Stimulated activated CD4-positive, alpha-beta T cell treated with anti-CD3 and anti-CD28 coated beads, Interleukin-1b, Interleukin-23, amount 100 ng/mL, for 24 hours (primary cell): ENCODE results near the gene TSKU.
"Not testable (repeated sequence)": the region's sequence is repeated elsewhere in the genome, so short reads cannot be mapped to it uniquely, and the experiment has no call there.

Experiments used
- DNase-seq, 4 experiments: peaks; one replicate each; pipeline ENCODE4 v3.0.0-alpha.2; 2020; ENCODE audit warnings: low read depth in 4 of 4, low spot score in 1 of 4

The TSKU gene

GRCh38 chr11:76823481-76824028 is 40.4 kb downstream of the TSKU start:
- DNase-seq, result no peak

GRCh38 chr11:76824083-76824939 is 41.2 kb downstream of the TSKU start:
- DNase-seq, result no peak

- no peak for DNase-seq
Observed at GRCh38 chr11:76824980-76825725, 42.0 kb downstream of the TSKU start.

- DNase-seq, result no peak
Observed at GRCh38 chr11:76825726-76826396, 42.7 kb downstream of the TSKU start.

GRCh38 chr11:76826508-76826907 is 43.4 kb downstream of the TSKU start:
- not testable (repeated sequence) for DNase-seq

GRCh38 chr11:76827005-76827404 is 43.8 kb downstream of the TSKU start:
- not testable (repeated sequence) for DNase-seq

- DNase-seq, result no peak
Observed at GRCh38 chr11:76830639-76831327, 47.6 kb downstream of the TSKU start.

GRCh38 chr11:76831686-76832310 is 48.6 kb downstream of the TSKU start:
- no peak for DNase-seq

- DNase-seq, result no peak
Observed at GRCh38 chr11:76832361-76832760, 49.2 kb downstream of the TSKU start.

- no peak for DNase-seq
Observed at GRCh38 chr11:76834151-76834550, 51.0 kb downstream of the TSKU start.

GRCh38 chr11:76835036-76835435 is 51.9 kb downstream of the TSKU start:
- DNase-seq, result no peak

GRCh38 chr11:76835928-76836612 is 52.9 kb downstream of the TSKU start:
- DNase-seq, result no peak

GRCh38 chr11:76836613-76837291 is 53.6 kb downstream of the TSKU start:
- DNase-seq, result no peak

- DNase-seq, result no peak
Observed at GRCh38 chr11:76837696-76838677, 54.8 kb downstream of the TSKU start.

- DNase-seq, result no peak
Observed at GRCh38 chr11:76838678-76839068, 55.5 kb downstream of the TSKU start.

GRCh38 chr11:76839311-76839710 is 56.2 kb downstream of the TSKU start:
- no peak for DNase-seq

- DNase-seq, result no peak
Observed at GRCh38 chr11:76841923-76842452, 58.8 kb downstream of the TSKU start.

- no peak for DNase-seq
Observed at GRCh38 chr11:76843907-76844306, 60.8 kb downstream of the TSKU start.
